Vagina (tissue), 2 donors: ENCODE measurements around the gene ZCCHC7.

ENCODE experiments used
- POLR2A ChIP-seq, 2 donors: fragments of 450-650 bp; IDR thresholded peaks; one replicate each; pipeline ENCODE4 v1.6.1; 2017; ENCODE audit warnings: antibody characterized with exemption in 2 of 2, mild to moderate bottlenecking in 2 of 2, moderate library complexity in 2 of 2
- POLR2AphosphoS5 ChIP-seq, 2 donors: sonication (generic); formaldehyde crosslinking; IDR thresholded peaks; one replicate each; pipeline ENCODE4 v1.9.0; 2017; ENCODE audit warnings: antibody characterized with exemption in 2 of 2, mild to moderate bottlenecking in 2 of 2, low read depth in 1 of 2; ENCODE audit not compliant: insufficient read depth in 1 of 2
- TF ChIP-seq, protein P1 (sequence below), 3 experiments: fragments of 450-650 bp in 2 of 3; fragments of 200-600 bp in 1 of 3; sonication (generic) in 1 of 3; IDR thresholded peaks; one replicate each; pipeline ENCODE4 v1.5.1; 2017 to 2019; ENCODE audit warnings: antibody characterized with exemption in 3 of 3, mild to moderate bottlenecking in 2 of 3, moderate library complexity in 2 of 3

DNA sequence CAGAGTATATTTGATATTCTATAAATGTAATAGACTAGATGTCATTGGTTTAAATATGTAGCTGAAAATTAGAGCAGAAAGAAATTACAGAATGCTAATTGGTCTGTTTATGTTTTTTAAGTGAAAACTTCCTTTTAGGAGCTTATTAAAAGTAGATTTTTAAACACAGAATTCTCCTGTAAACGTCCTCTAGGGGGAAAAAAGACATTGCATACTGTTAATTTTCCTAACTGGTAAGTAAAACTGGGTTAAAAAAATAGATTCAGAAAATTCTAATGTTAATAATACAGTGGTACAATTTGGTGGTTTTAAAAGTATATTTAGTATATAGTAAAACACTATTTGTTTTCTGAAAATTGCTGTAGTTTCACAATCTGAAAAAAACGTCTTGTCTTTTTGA, 59.8 kb downstream of the ZCCHC7 start:
- TF ChIP-seq POLR2AphosphoS5 (IDR thresholded peaks at IDR 0.05; ENCODE audit: insufficient read depth in 1 of 2, low read depth in 1 of 2) (no peak), POLR2A (IDR thresholded peaks at IDR 0.05) (no peak)
- TF ChIP-seq, protein P1, sequence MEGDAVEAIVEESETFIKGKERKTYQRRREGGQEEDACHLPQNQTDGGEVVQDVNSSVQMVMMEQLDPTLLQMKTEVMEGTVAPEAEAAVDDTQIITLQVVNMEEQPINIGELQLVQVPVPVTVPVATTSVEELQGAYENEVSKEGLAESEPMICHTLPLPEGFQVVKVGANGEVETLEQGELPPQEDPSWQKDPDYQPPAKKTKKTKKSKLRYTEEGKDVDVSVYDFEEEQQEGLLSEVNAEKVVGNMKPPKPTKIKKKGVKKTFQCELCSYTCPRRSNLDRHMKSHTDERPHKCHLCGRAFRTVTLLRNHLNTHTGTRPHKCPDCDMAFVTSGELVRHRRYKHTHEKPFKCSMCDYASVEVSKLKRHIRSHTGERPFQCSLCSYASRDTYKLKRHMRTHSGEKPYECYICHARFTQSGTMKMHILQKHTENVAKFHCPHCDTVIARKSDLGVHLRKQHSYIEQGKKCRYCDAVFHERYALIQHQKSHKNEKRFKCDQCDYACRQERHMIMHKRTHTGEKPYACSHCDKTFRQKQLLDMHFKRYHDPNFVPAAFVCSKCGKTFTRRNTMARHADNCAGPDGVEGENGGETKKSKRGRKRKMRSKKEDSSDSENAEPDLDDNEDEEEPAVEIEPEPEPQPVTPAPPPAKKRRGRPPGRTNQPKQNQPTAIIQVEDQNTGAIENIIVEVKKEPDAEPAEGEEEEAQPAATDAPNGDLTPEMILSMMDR (IDR thresholded peaks at IDR 0.05) = no peak
